Loucy (cell line): Measurements from ENCODE around the gene FYN.

ENCODE experiments used
- CTCF ChIP-seq: fragments of 200-600 bp; sonication (generic); conservative IDR thresholded peaks from 2 replicates; pipeline ENCODE4 v1.5.1; 2014; ENCODE audit warnings: mild to moderate bottlenecking, antibody characterized with exemption, low read length
- EZH2phosphoT487 ChIP-seq: fragments of 200-600 bp; IDR thresholded peaks from 2 replicates; pipeline ENCODE4 v1.6.1; 2018; ENCODE audit warnings: antibody characterized with exemption, mild to moderate bottlenecking, moderate library complexity, borderline replicate concordance

DNA sequence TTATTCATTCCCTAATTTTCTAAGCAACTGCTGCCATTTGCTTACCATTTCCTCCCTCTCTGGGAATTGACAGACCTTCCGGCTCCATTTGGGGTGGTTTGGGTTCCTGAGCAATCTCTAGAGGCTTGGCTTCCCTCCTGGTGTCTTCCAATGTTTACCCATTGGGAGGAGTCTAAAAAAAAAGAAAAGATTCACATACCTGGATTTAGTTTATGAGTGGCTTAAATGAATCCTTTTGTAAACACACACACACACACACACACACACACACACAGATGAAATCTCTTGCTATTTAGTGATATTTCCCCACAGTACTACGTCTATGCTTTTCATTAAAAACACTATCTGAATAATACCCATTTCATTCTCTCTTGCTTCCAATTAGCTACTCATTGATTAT lies 219.3 kb downstream of the FYN start:
- no peak for TF ChIP-seq CTCF
- TF ChIP-seq EZH2phosphoT487 = no peak
